ENCODE data around the gene DYNC1LI1. TPM values are rescaled to one million over a fixed set of nuclear protein-coding genes. Genes with fewer than 3 reads are reported as not detected.

The DYNC1LI1 gene
- total and polyA plus RNA-seq, 9 of the 15 experiments (the other 6 are each of a cell fraction or from before 2014, with no cell fraction given): 21.0 to 85.4 (median 61.3) TPM

- TF ChIP-seq ATF6 (CRISPR knock-in tag; IDR thresholded peaks at IDR 0.05): no peak
- no peak for TF ChIP-seq ZNF436 (CRISPR knock-in tag; IDR thresholded peaks at IDR 0.05)
- TF ChIP-seq, protein P1, sequence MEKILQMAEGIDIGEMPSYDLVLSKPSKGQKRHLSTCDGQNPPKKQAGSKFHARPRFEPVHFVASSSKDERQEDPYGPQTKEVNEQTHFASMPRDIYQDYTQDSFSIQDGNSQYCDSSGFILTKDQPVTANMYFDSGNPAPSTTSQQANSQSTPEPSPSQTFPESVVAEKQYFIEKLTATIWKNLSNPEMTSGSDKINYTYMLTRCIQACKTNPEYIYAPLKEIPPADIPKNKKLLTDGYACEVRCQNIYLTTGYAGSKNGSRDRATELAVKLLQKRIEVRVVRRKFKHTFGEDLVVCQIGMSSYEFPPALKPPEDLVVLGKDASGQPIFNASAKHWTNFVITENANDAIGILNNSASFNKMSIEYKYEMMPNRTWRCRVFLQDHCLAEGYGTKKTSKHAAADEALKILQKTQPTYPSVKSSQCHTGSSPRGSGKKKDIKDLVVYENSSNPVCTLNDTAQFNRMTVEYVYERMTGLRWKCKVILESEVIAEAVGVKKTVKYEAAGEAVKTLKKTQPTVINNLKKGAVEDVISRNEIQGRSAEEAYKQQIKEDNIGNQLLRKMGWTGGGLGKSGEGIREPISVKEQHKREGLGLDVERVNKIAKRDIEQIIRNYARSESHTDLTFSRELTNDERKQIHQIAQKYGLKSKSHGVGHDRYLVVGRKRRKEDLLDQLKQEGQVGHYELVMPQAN (IDR thresholded peaks at IDR 0.05; ENCODE audit: borderline replicate concordance): no peak
- TF ChIP-seq, protein P2, sequence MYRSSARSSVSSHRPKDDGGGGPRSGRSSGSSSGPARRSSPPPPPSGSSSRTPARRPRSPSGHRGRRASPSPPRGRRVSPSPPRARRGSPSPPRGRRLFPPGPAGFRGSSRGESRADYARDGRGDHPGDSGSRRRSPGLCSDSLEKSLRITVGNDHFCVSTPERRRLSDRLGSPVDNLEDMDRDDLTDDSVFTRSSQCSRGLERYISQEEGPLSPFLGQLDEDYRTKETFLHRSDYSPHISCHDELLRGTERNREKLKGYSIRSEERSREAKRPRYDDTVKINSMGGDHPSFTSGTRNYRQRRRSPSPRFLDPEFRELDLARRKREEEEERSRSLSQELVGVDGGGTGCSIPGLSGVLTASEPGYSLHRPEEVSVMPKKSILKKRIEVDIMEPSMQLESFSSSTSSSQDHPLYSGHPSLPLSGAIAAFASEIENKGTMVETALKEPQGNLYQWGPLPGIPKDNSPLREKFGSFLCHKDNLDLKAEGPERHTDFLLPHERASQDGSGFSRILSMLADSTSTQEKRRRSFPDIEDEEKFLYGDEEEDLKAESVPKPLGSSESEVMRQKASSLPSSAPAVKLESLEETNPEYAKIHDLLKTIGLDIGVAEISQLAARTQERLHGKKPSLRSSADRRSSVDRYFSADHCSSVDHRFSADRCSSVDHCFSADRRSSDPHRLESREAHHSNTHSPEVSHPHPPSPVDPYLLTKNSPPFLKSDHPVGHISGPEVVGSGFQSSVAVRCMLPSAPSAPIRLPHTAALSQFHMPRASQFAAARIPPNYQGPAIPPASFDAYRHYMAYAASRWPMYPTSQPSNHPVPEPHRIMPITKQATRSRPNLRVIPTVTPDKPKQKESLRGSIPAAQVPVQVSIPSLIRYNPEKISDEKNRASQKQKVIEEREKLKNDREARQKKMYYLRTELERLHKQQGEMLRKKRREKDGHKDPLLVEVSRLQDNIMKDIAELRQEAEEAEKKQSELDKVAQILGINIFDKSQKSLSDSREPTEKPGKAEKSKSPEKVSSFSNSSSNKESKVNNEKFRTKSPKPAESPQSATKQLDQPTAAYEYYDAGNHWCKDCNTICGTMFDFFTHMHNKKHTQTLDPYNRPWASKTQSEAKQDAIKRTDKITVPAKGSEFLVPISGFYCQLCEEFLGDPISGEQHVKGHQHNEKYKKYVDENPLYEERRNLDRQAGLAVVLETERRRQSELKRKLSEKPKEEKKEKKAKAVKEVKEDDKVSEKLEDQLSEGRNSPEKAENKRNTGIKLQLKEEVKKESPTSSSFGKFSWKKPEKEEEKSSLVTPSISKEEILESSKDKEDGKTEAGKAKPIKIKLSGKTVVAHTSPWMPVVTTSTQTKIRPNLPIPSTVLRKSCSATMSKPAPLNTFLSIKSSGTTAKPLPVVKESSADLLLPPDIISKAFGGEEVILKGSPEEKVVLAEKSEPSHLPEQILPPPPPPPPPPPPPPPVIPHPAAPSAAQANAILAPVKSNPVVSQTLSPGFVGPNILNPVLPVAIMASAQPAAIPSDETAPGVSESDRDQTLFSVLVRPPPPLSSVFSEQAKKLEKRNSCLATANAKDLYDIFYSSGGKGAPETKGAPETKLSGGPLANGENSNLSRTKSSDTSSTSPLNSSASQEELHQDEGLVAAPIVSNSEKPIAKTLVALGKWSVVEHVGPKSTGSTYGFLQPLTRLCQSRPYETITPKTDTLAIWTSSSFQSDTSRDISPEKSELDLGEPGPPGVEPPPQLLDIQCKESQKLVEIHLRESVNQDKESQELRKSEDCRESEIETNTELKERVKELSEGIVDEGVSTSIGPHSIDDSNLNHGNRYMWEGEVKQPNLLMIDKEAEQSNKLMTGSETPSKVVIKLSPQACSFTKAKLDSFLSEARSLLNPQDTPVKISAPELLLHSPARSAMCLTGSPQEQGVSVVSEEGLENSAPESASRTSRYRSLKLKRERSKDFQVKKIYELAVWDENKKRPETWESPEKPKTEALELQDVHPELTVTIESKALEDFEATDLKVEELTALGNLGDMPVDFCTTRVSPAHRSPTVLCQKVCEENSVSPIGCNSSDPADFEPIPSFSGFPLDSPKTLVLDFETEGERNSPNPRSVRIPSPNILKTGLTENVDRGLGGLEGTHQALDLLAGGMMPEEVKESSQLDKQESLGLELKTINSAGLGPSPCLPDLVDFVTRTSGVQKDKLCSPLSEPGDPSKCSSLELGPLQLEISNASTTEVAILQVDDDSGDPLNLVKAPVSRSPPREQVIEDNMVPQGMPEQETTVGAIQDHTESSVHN (IDR thresholded peaks at IDR 0.05; ENCODE audit: borderline replicate concordance in 1 of 2, low read depth in 1 of 2): no peak
- TF ChIP-seq CBX5 (IDR thresholded peaks at IDR 0.05; ENCODE audit: borderline replicate concordance, low read depth): no peak
- TF ChIP-seq PRDM10 (IDR thresholded peaks at IDR 0.05; ENCODE audit: partially characterized antibody): peak; percentile 7
- TF ChIP-seq TEAD4 (IDR thresholded peaks at IDR 0.05; ENCODE audit: low read length): peak; percentile 70
- TF ChIP-seq TEAD4 (CRISPR knock-in tag; IDR thresholded peaks at IDR 0.05; ENCODE audit: borderline replicate concordance): no peak
- TF ChIP-seq ZNF584 (CRISPR knock-in tag; IDR thresholded peaks at IDR 0.05; ENCODE audit: low read depth): no peak
- TF ChIP-seq L3MBTL2 (IDR thresholded peaks at IDR 0.05): no peak
- peak; percentile 79 for TF ChIP-seq ARID1B (IDR thresholded peaks at IDR 0.05)
Measured at GRCh38 chr3:32596282-32596908, 25.7 kb upstream of the DYNC1LI1 start (continued).

All from K562 (cell line).